HG02938 (cell line): Measurements from ENCODE around the gene TBC1D1.

ENCODE experiments used
- ATAC-seq: cut with Tn5 transposase; IDR thresholded peaks from one replicate; pipeline ENCODE4 v1.9.1; 2021; ENCODE audit warnings: mild to moderate bottlenecking, moderate library complexity; ENCODE audit not compliant: unreplicated experiment

Gene TBC1D1

GRCh38 chr4:38119668-38120385 lies 228.9 kb downstream of the TBC1D1 start:
- ATAC-seq, result no peak

- no peak for ATAC-seq
These were observed 229.9 kb downstream of the TBC1D1 start for GRCh38 chr4:38120772-38121171.

- no peak for ATAC-seq
These were observed 231.2 kb downstream of the TBC1D1 start for GRCh38 chr4:38122060-38122459.

- no peak for ATAC-seq
These were observed 232.7 kb downstream of the TBC1D1 start for GRCh38 chr4:38123555-38123954.

- no peak for ATAC-seq
These were observed 234.1 kb downstream of the TBC1D1 start for GRCh38 chr4:38124961-38125360.

DNA sequence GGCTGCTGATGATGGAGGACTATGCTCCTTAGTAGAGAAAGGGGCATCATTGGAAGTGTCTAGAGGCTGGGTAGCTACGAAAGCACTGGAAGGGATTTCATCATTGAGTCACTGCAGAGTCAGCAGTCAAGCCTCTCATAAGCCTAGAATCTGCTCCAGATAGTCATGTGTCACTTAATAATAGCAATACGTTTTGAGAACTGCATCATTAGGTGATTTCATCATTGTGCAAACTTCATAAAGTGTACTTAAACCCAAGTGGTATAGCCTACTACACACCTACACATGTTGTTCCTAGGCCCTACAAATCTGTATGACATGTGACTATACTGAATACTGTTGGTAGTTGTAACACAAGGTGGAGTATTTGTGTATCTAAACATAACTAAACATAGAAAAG lies 234.9 kb downstream of the TBC1D1 start:
- no peak for ATAC-seq

DNA sequence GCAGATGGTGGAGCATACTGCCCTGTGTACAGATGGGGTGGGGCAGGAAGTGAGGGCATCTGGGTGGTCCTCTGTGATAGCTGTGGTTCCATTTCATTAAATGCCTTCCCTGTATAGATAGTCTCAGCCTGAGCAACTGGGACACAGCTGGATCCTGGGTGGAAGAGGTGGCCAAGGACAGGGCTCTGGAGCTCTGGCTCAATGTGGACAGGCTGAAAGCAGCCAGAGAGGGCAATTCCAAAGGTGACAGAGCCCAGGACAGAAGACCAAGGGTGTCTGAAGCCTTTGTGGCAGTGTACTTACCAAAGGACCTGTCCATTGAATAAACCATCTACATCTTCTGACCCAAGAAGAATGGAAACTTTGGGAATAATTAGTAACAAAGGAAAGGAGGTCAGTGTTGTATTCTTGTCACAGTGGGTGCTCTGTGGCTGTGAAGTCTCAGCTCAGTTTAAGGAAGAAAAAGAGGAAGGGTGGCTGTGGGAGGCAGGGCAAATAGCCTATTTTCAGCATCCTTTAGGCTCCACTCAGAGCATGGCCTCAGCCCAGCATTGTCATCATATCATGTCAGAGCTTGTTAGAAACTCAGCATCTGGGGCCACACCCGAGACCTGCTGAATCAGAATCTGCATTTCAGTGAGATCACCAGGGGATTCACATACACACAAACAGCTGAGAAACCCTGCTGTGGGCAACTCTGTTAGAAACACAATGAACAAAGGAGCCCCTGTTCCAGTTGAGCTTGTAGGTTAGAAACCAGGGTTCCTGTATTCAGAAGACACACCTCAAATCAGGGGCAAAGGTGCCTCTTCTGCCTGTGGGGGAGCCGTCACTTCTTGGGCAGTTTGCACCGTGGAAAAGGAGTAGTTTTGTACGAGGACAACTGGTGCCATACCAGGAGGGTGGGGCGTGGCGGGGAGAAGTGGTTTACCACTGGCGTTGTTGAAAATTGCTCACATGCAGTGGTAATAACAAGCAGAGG lies 237.9 kb downstream of the TBC1D1 start:
- peak; percentile 33 for ATAC-seq

- no peak for ATAC-seq
These were observed 238.8 kb downstream of the TBC1D1 start for GRCh38 chr4:38129460-38130227.

GRCh38 chr4:38130884-38131283 lies 240.0 kb downstream of the TBC1D1 start:
- ATAC-seq, result no peak

DNA sequence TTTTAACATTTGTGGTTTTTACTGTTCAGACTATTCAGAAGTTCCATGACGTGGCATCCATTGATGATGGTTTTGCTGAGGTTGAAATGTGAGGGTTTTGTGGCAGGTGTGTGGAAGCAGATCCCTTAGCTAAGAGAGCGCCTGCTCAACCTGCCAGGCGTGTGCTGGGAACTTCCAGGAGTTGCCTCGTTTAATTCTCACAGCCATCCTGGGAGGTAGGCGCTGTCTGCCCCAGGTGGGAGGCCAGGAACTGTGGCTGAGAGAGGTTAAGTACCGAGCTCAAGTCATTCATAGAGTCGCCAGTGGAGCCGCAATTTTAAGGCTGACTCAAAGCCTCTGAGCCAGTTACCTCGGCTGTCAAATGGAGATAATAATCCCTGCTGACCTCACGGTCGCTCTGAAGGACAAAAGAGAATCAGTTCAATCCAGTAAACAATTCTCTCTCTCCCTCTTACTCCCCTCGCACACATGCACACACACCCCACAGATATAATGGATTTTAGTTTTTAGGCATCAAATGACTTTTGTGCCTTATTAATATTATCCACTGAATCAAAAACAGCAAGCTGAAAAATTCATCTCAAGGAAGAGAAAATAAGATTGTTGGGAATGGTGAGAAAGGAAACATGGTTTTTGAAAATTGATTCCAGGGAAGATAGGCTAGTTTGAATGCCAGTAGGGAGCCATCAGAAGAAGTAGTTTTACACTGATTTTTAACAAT lies 240.6 kb downstream of the TBC1D1 start:
- no peak for ATAC-seq

DNA sequence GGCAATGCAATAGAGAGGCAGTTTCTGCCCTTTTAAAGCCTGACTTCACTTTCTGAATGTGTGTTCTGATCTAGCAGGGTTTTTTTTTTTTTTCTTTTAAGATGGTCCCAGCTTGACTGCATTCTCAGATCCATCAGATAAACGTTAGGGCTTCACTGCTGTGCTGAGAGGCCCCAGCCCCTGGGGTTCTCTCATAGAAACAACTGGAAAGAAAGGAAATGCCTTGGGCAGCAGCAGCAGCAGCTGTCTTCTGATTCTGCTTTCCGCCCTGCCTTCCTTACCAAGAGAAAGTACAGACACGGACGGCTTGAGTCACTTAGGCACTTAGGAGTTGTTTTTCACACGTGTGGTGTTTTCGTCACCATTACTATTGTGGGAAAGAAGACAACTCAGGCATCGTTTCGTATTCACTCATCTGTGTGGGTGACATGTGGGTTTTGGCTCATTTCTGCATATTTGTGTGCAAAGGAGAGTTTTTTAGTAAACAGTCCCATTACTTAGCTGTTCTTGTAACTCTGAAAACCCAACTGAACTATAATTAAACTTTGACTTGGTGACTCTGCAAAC lies 241.3 kb downstream of the TBC1D1 start:
- ATAC-seq, result peak; percentile 86

- no peak for ATAC-seq
These were observed 242.2 kb downstream of the TBC1D1 start for GRCh38 chr4:38132843-38133662.

DNA sequence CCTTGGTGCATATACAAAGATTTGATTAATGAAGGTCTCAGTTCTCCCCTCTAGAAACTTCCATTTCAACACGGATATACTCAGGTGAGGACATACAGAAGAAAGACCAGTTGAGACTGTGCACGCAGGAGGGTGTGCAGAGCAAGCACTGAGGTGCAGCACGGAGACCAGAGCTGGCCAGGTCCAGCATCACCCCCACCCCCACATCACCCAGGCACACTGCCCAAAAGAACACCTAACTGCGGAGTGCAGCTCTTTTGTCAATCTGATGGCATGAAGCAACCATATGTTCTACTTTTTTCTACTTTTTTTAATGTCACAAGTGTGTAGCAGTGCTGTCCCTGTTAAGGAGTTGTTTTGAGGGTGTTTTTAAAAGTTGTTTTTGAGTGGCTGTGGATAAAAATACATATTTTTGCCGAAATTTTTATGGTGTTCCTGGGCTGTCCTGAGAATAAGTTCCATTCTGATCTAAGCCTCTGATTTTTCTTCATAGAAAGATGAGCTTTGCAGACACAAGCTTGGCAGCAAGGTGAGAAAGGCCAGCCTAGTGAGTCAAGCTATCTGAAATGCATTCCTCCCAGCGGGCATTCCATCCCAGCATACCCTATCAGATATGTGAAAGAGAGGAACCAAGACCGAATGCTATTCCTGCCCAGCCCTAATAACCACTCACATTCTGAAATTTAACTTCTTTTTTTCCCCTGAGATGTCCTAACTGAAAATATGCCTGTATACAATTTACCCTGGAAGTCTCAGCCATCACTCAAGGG lies 243.0 kb downstream of the TBC1D1 start:
- ATAC-seq, result no peak

DNA sequence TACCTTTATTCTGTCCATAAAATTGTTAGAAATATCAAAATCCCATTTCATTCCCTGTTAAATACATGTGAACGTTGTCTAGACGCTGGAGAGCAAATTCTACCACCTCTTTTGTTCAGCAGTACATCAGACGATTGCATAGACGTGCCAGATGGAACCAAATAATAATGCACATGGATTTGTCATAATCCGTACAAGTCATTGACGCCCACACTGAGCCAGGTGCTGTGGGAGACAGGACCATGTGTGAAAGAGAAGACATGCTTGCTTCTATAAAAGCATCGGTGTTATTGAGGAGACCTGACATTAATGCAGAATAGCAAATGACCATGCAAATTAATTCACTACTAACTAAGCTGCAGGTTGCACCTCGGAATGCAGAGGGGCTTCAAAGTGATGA lies 244.3 kb downstream of the TBC1D1 start:
- ATAC-seq, result no peak

DNA sequence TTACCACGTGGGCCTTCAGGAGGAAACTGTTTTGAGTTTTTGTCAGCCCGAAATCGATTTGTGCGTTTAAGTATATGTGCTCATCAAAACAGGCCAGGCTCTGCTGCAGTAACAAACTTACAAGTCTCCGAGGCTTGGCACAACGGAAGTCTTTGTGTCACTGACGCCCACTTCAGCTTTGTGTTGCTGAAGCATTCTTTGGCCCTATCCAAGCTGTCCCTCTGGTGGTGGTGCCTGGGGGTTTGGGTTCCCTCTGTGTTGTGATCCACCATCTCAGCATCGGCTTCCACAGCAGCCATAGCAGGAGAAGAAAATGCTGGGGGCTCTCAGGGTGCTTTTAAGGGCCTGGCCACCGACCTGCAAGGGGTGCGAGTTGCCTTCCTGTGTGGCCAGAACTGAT lies 245.7 kb downstream of the TBC1D1 start:
- no peak for ATAC-seq

DNA sequence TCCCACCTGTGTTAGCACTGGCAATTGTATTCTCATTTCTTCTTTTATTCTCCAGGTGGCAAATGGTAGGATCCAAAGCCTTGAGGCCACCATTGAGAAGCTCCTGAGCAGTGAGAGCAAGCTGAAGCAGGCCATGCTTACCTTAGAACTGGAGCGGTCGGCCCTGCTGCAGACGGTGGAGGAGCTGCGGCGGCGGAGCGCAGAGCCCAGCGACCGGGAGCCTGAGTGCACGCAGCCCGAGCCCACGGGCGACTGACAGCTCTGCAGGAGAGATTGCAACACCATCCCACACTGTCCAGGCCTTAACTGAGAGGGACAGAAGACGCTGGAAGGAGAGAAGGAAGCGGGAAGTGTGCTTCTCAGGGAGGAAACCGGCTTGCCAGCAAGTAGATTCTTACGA lies 246.2 kb downstream of the TBC1D1 start:
- no peak for ATAC-seq

- ATAC-seq, result no peak
These were observed 247.5 kb downstream of the TBC1D1 start for GRCh38 chr4:38138363-38138762.

DNA sequence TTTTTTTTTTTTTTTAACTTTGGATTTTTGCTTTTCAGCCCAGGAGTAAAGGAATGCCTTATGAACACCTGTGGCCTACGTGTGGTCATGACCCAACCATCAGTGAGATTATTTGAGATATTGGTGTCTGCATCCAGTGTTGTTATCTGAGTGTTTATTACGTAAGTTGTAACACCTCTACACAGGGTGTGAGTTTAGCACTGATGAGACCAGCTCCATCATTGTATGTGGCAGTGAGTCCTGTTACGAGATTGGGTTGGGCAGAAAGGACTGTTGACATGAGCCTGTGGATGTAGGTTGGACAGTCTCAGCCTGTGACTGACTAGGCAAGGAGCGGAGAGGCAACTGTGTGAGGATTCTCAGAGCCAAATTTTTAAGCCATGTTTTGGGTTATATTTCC lies 248.3 kb downstream of the TBC1D1 start:
- no peak for ATAC-seq
